ENCODE data around the gene APBB1. TPM values are rescaled to one million over a fixed set of nuclear protein-coding genes. Genes with fewer than 3 reads are reported as not detected.

The APBB1 gene
- total RNA-seq, 6 experiments from 2014 or later = 32.3 to 38.7 (median 35.4) TPM

DNA sequence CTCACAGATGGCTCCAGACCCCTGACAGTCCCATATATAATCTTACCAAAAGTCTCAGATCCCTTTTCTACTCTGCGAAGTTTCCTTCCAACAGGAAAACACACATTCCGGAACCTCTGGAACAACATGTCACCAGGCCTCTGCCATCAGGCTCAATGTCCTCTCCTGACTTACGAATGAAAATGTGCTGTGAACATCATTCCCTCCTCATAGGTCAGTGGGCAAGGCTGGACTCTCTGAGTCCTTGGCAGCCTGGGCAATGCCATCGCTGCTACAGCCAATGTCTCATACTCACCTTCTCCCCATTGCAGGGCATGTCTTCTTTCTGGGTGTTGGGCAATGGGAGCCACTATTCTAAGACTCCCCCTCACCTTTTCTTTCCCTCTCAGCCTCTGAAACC, 23.5 kb upstream of the APBB1 start:
- TF ChIP-seq, protein P1, sequence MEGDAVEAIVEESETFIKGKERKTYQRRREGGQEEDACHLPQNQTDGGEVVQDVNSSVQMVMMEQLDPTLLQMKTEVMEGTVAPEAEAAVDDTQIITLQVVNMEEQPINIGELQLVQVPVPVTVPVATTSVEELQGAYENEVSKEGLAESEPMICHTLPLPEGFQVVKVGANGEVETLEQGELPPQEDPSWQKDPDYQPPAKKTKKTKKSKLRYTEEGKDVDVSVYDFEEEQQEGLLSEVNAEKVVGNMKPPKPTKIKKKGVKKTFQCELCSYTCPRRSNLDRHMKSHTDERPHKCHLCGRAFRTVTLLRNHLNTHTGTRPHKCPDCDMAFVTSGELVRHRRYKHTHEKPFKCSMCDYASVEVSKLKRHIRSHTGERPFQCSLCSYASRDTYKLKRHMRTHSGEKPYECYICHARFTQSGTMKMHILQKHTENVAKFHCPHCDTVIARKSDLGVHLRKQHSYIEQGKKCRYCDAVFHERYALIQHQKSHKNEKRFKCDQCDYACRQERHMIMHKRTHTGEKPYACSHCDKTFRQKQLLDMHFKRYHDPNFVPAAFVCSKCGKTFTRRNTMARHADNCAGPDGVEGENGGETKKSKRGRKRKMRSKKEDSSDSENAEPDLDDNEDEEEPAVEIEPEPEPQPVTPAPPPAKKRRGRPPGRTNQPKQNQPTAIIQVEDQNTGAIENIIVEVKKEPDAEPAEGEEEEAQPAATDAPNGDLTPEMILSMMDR (IDR thresholded peaks at IDR 0.05) = no peak
- Mint-ChIP-seq H3K9me3 (no peaks in the 10 kb centered on the region), H3K27me3 (ENCODE audit: insufficient read depth) (no peaks in the 10 kb centered on the region), H3K4me3 (no peak overlapping the region), H3K4me1 (ENCODE audit: low read depth) (no peaks in the 10 kb centered on the region), H3K27ac (no peak overlapping the region), H3K36me3 (ENCODE audit: low read depth) (no peaks in the 10 kb centered on the region)
- DNase-seq = no peak

GRCh38 chr11:6440906-6441358, 22.0 kb upstream of the APBB1 start, which contains the start of gene HPX:
HPX (minus strand) TSS chr11:6440987; CDS start chr11:6440963, 24 bp downstream.
- no peaks in the 10 kb centered on the region for H3K27me3 Mint-ChIP-seq (ENCODE audit: insufficient read depth)
- TF ChIP-seq, protein P1 (IDR thresholded peaks at IDR 0.05) = no peak
- no peaks in the 10 kb centered on the region for H3K9me3 Mint-ChIP-seq

DNA sequence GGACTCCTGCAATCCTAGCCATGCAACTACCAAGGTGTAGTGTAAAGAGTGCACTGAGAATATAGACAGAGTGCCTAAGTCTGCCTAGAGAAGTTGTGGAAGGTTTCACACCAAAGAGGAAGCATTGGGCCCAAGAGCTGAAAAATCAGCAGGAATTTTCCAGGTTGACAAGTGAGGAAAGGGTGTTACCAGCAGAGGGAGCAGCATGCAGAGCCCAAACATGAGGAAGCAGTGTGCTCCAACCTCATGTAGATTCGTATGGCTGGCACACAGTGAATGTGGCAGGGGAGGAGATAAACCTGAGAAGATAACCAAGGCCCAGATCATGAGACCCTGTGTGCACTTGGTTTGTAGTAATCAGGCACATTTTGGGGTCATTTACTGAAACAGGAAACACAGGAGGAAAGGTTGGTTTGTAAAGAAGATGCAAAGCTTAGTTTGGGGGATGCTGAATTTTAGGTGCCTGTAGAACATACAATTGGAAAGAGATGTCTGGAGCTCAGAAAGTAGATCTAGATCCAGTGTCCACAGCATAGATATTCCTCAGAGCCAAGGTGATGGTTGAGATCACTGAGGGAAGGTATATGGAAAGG, 20.2 kb upstream of the APBB1 start:
- H3K36me3 Mint-ChIP-seq (ENCODE audit: low read depth) = no peaks in the 10 kb centered on the region
- H3K27ac Mint-ChIP-seq = no peak overlapping the region
- no peaks in the 10 kb centered on the region; the same call in none of the 2 replicates for H3K27me3 Mint-ChIP-seq (ENCODE audit: insufficient read depth)
- H3K4me3 Mint-ChIP-seq = no peak overlapping the region
- TF ChIP-seq, protein P1 (IDR thresholded peaks at IDR 0.05) = peak; percentile 84
- no peaks in the 10 kb centered on the region for H3K9me3 Mint-ChIP-seq
- peak; percentile 55 for DNase-seq
- H3K4me1 Mint-ChIP-seq (ENCODE audit: low read depth) = no peaks in the 10 kb centered on the region

More at GRCh38 chr11:6440906-6441358, 22.0 kb upstream of the APBB1 start, which contains the start of gene HPX:
- DNase-seq = no peak
- H3K36me3 Mint-ChIP-seq (ENCODE audit: low read depth) = no peaks in the 10 kb centered on the region
- no peaks in the 10 kb centered on the region for H3K4me1 Mint-ChIP-seq (ENCODE audit: low read depth)
- no peak within 1 kb of the TSS for H3K4me3 Mint-ChIP-seq
- H3K27ac Mint-ChIP-seq = no peak within 1 kb of the TSS

DNA sequence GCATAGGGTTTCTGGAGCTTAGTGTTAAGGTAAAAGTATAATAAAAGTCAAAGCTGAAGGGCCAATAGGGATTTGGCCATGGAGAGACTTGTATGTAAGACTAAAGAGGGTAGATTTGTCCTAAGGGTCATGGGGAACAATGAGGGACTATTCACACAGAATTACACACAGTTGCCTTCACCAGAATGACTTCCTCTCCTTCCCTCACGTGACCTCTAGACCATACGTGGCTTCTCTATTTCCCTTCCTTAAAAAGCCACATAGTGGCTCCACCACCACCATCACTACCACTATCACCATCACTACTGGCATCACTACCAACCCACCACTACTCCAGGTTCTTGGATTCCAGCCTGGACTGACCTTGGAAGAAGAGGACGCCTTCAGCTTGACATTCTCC, 19.1 kb upstream of the APBB1 start:
- TF ChIP-seq, protein P1 (IDR thresholded peaks at IDR 0.05) = no peak
- Mint-ChIP-seq H3K27ac (no peak overlapping the region), H3K4me3 (no peak overlapping the region), H3K36me3 (ENCODE audit: low read depth) (no peaks in the 10 kb centered on the region), H3K9me3 (no peaks in the 10 kb centered on the region), H3K27me3 (ENCODE audit: insufficient read depth) (peaks cover 3% of the 10 kb centered on the region), H3K4me1 (ENCODE audit: low read depth) (peaks cover 2% of the 10 kb centered on the region)
- no peak for DNase-seq

GRCh38 chr11:6437423-6437822, 18.5 kb upstream of the APBB1 start:
- Mint-ChIP-seq H3K4me1 (ENCODE audit: low read depth) (peaks cover 8% of the 10 kb centered on the region), H3K27me3 (ENCODE audit: insufficient read depth) (peaks cover 3% of the 10 kb centered on the region), H3K9me3 (no peaks in the 10 kb centered on the region), H3K27ac (no peak overlapping the region), H3K36me3 (ENCODE audit: low read depth) (no peaks in the 10 kb centered on the region), H3K4me3 (no peak overlapping the region)
- no peak for DNase-seq
- TF ChIP-seq, protein P1 (IDR thresholded peaks at IDR 0.05) = no peak

Measured in HFFc6 (cell line).